Measurements from ENCODE around the gene EBLN2. TPM values are rescaled to one million over a fixed set of nuclear protein-coding genes. Genes with fewer than 3 reads are reported as not detected.
A peak's percentile ranks its signal among the peaks of the same experiment; 100 is the strongest.

The EBLN2 gene
- polyA plus RNA-seq (2013, experiment 1 of 2; ENCODE audit: insufficient read length), result 1.5 TPM
- polyA plus RNA-seq (2013, experiment 2 of 2; ENCODE audit: insufficient read length), result 1.6 TPM

GRCh38 chr3:73061416-73061815 is at the start of gene EBLN2:
TSS of gene EBLN2 (plus strand) at chr3:73061659. CDS start at chr3:73062082, 423 bp downstream.
- DNase-seq, result no peak

GRCh38 chr3:73018298-73018697 is 43.2 kb upstream of the EBLN2 start:
- no peak for DNase-seq

- no peak for DNase-seq
These were observed 42.5 kb upstream of the EBLN2 start for GRCh38 chr3:73018790-73019441.

- no peak for DNase-seq
These were observed 40.1 kb upstream of the EBLN2 start for GRCh38 chr3:73021301-73021835.

- DNase-seq, result no peak
These were observed 36.6 kb upstream of the EBLN2 start for GRCh38 chr3:73024836-73025235.

- DNase-seq, result peak; percentile 9
These were observed 35.2 kb upstream of the EBLN2 start for GRCh38 chr3:73026111-73026759.

- no peak for DNase-seq
These were observed 34.7 kb upstream of the EBLN2 start for GRCh38 chr3:73026760-73027113.

GRCh38 chr3:73028803-73029202 is 32.7 kb upstream of the EBLN2 start:
- DNase-seq, result no peak

- DNase-seq, result peak; percentile 81
These were observed 32.1 kb upstream of the EBLN2 start for GRCh38 chr3:73029321-73029796.

- no peak for DNase-seq
These were observed 31.3 kb upstream of the EBLN2 start for GRCh38 chr3:73030073-73030597.

GRCh38 chr3:73031573-73032103 is 29.8 kb upstream of the EBLN2 start:
- DNase-seq, result no peak

- peak; percentile 46 for DNase-seq
These were observed 24.5 kb upstream of the EBLN2 start for GRCh38 chr3:73036694-73037591.

- no peak for DNase-seq
These were observed 19.9 kb upstream of the EBLN2 start for GRCh38 chr3:73041537-73041936.

GRCh38 chr3:73043414-73043813 is 18.0 kb upstream of the EBLN2 start:
- no peak for DNase-seq

GRCh38 chr3:73045391-73045790 is 16.1 kb upstream of the EBLN2 start:
- DNase-seq, result no peak

GRCh38 chr3:73046195-73046594 is 15.3 kb upstream of the EBLN2 start:
- no peak for DNase-seq

- no peak for DNase-seq
These were observed 12.1 kb upstream of the EBLN2 start for GRCh38 chr3:73049319-73049718.

- no peak for DNase-seq
These were observed 8.6 kb upstream of the EBLN2 start for GRCh38 chr3:73052857-73053256.

GRCh38 chr3:73055583-73055982 is 5.9 kb upstream of the EBLN2 start:
- DNase-seq, result no peak

GRCh38 chr3:73056014-73056844 is 5.2 kb upstream of the EBLN2 start:
- DNase-seq, result peak; percentile 41

- no peak for DNase-seq
These were observed 4.7 kb upstream of the EBLN2 start for GRCh38 chr3:73056845-73057150.

GRCh38 chr3:73060302-73060723 is 1.1 kb upstream of the EBLN2 start:
- DNase-seq, result peak; percentile 73

Measured in fibroblast of skin of scalp (primary cell).